SH-SY5Y (cell line): ENCODE data around the gene RAB40AL.

Experiments used
- GATA2 ChIP-seq: IDR thresholded peaks from 2 replicates; pipeline ENCODE4 v1.6.1; 2011; ENCODE audit warnings: mild to moderate bottlenecking, low read depth, low read length
- GATA3 ChIP-seq: IDR thresholded peaks from 2 replicates; pipeline ENCODE4 v1.6.1; 2011; ENCODE audit warnings: low read depth, mild to moderate bottlenecking, low read length, moderate library complexity

Gene RAB40AL

GRCh38 chrX:102968216-102968615 is 31.1 kb downstream of the RAB40AL start:
- no peak for TF ChIP-seq GATA3
- no peak for TF ChIP-seq GATA2

GRCh38 chrX:102975016-102975415 is 37.9 kb downstream of the RAB40AL start:
- TF ChIP-seq GATA3 = no peak
- no peak for TF ChIP-seq GATA2

GRCh38 chrX:102976286-102976685 is 39.2 kb downstream of the RAB40AL start:
- TF ChIP-seq GATA2 (no peak), GATA3 (no peak)

GRCh38 chrX:102976793-102977495 is 39.9 kb downstream of the RAB40AL start:
- no peak for TF ChIP-seq GATA3
- no peak for TF ChIP-seq GATA2

- TF ChIP-seq GATA3 (no peak), GATA2 (no peak)
Measured at GRCh38 chrX:102978594-102978993, 41.5 kb downstream of the RAB40AL start.

- TF ChIP-seq GATA2 = no peak
- no peak for TF ChIP-seq GATA3
Measured at GRCh38 chrX:102979536-102979935, 42.5 kb downstream of the RAB40AL start.

GRCh38 chrX:102983205-102983604 is 46.1 kb downstream of the RAB40AL start:
- TF ChIP-seq GATA2 (no peak), GATA3 (no peak)

GRCh38 chrX:102985192-102985591 is 48.1 kb downstream of the RAB40AL start:
- TF ChIP-seq GATA3 (no peak), GATA2 (no peak)
